Activated CD4-positive, CD25-positive, alpha-beta regulatory T cell (primary cell): ENCODE data around the gene GJA1.
"Not testable (repeated sequence)": the region's sequence is repeated elsewhere in the genome, so short reads cannot be mapped to it uniquely, and the experiment has no call there.

Experiments used
- DNase-seq, 4 experiments: peaks; one replicate each; lab custom pipeline; 2025; lab: John Stamatoyannopoulos, UW

Gene GJA1

DNA sequence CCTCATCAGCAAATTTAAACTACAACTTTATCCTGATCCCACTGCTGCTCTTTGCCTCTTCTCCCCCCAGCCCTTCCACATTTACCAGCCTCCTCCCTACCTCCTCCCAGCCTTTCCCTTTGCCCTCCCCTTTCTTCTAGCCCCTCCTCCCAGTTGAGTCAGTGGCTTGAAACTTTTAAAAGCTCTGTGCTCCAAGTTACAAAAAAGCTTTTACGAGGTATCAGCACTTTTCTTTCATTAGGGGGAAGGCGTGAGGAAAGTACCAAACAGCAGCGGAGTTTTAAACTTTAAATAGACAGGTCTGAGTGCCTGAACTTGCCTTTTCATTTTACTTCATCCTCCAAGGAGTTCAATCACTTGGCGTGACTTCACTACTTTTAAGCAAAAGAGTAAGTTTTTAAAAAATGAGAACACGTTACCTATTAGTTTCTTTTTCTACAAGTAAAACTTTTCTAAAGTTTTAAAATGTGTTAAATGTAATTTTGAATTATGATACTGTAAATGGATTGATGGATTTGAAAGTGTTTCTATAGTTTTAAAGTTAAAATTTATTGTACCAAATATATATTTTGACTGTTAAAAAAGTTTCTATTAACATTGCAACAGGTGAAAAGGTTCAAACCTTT lies at the start of gene GJA1:
GJA1 (plus strand) TSS at position 203 of the 626 bp plus-strand sequence. CDS start 11,202 bp downstream, outside the sequence.
- no peak for DNase-seq

GRCh38 chr6:121386551-121386950 lies 48.9 kb upstream of the GJA1 start:
- DNase-seq: not testable (repeated sequence)

GRCh38 chr6:121389419-121389818 lies 46.0 kb upstream of the GJA1 start:
- DNase-seq: no peak

- DNase-seq: no peak
Observed at GRCh38 chr6:121393731-121394505, 41.5 kb upstream of the GJA1 start.

DNA sequence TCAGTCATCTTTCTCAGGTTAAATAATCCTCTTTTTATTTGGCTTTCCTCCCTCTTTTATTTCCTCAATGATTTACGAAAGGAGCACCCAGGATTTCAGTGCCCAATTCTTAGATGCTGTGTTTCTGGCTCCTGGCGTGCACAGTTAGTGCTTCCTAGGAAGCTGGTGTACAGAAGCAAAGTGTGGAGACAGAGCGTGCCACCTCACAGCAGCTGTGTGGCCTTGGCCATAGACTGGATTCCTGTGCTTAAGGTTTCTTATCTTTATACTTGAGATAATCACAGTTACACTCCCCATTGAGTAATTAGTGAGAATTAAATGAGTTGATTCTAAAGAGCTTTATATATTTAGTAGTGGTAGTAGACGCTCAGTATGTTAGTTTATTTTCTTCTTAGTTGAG lies 39.7 kb upstream of the GJA1 start:
- DNase-seq: no peak

DNA sequence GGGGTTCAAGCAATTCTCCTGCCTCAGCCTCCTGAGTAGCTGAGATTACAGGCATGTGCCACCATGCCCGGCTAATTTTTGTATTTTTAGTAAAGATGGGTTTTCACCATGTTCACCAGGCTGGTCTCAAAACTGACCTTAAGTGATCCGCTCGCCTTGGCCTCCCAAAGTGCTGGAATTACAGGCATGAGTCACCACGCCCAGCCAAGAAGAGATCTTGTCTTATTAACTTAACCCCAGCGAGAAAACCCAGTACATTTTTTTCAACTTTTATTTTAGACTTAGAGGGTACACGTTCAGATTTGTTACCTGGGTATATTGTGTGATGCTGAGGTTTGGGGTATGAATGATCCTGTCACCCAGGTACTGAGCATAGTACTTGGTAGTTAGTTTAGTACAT lies 38.3 kb upstream of the GJA1 start:
- not testable (repeated sequence) for DNase-seq

GRCh38 chr6:121398127-121398526 lies 37.3 kb upstream of the GJA1 start:
- DNase-seq: no peak

DNA sequence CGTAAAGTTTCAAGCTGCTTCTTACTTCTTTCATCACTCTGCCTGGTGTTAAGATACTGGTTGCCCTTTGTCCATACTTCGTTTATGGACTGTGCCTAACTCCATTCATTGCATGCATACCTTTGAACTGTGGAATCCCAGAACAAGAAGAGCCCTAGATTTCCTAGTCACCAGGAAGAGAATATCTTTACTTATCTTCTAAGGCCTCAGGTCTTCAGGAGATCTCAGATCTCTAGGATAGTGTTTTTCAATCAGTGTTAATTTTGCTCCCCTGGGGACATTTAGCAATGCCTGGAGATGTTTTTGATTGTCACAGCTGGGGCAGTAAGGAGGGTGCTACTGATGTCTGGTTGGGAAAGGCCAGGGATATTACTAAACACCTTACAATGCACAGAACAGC lies 35.5 kb upstream of the GJA1 start:
- no peak for DNase-seq

DNA sequence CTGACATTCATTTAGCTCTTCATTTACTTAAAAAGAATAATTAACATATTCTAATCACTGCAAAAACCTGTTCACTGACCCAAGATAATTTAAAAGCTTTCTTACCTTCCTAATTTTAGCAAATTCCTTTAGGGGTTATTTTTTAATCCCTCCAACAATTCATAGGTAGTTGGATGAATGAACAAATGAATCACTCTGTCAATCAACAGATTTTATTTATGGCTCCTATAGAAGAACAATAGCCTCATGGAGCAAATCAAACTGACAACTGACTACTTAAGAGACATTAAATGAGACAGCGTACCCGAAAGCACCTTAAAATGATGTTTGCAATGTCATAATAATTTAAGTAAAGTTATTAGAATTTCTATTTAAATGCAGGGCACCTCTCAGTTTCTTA lies 31.5 kb upstream of the GJA1 start:
- no peak for DNase-seq

DNA sequence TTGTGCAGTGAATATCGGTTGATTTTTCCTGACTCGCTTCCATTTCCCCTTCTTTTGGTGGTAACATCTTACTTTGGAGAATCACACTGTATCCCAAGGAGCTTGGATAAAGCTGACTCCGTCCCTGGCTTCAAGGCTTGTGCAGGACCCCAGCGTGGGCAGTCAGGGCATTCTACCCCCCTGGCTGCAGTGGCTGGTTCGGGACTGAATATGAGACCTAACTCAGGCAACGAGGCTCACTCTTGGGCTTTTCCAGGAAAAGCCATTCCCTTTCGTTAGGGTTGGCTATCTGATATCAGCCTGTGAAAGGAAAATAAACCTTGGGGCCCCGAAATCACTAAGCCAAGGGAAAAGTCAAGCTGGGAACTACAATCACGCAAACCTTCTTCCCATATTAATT lies 30.1 kb upstream of the GJA1 start:
- DNase-seq: no peak

DNA sequence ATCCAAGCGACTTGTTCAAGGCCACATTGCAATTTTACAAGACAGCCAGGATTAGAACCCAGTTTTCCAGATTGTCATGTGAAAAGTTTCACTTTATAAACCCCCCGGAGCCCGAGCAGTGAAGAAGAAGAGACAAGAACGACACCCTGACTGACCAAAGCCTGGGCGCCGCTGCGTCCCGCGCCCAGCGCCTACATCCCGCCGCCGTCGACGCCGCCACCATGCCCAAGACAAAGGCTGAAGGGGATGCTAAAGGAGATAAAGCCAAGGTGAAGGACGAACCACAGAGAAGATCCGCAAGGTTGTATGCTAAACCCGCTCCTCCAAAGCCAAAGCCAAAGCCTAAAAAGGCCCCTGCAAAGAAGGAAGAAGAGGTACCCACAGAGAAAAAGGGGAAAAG lies 27.1 kb upstream of the GJA1 start:
- DNase-seq: no peak

DNA sequence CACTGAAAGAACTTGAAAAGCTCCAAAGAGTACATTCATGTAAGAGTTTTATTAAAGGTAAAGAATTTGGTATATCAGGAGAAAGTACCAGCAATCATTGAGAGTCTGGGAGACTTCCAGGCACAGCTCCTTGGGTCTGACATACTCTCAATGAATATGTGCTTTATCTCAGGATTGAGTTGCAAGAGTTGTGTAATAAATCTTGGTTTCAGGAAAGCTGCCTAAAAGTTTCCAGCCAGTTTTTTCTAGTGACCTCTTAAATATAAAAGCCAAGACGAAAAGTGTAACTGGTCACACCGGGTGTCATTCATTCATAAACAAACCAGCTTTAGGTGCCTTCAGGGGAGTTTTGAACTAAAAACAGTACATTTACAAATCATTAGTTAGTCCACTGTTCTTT lies 21.6 kb upstream of the GJA1 start:
- DNase-seq: no peak

- no peak for DNase-seq
Observed at GRCh38 chr6:121418346-121418745, 17.1 kb upstream of the GJA1 start.

DNA sequence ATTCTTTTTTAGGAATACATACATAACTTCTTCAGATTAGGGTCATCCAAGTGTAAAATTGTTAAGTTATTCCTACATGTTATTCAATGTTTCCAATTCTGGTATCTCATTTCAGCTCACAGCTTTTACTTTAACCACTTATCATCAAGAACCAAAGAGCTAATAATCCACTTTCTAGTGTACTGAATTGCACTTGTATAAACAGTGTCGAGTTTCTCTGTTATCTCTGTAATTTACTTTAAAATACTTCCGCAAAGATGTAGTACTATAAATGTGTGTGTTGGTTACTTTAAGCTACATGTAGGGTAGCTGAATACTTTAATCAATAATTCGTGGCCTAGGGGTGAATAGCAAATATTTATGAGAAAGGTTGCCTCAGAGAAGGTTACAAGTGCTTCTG lies 8.8 kb upstream of the GJA1 start:
- no peak for DNase-seq

GRCh38 chr6:121428872-121429756 lies 6.3 kb upstream of the GJA1 start:
- no peak for DNase-seq

DNA sequence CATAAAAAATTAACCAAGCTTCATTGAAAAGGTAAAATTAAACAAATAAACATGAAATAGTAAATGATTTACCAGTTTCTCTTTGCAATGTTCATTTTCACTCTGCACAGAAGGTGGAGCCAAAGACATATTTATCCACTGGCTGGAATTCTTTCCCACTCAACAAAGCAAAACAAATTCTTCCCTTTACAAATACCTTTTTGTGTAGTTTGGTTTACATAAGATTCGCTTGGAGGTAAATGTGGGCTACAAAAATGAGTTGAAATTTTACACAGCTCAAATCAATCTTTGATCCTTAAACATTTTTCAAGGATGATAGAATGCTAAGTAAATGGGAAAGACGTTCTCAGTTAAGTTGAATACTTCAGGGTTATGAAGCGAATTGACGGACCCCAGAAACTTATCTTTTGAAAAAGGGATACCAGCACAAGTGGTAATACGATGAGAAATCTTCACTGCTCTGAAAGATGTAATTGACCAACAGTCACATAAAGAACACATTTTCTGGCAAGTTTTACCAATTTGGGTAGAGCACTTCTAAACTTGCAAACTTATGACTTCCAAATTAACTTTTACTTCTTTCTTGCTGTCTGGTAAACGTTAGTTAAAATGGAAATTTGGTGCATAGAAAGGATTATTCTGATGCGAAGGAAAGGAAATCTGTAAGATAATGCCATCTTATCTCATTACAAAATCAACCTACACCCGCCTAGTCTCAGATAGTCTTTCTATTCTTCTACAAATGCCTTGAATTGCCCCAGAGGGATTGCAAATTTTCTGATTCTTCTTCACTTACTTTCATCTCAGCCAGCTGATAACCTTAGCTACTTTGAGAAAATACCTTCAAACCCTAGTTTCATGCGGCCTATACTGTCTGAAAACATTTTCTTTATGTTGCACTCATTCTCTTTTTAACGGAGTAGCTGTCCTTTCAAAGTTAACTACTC lies 4.7 kb upstream of the GJA1 start:
- no peak for DNase-seq

GRCh38 chr6:121431776-121432175 lies 3.7 kb upstream of the GJA1 start:
- not testable (repeated sequence) for DNase-seq

DNA sequence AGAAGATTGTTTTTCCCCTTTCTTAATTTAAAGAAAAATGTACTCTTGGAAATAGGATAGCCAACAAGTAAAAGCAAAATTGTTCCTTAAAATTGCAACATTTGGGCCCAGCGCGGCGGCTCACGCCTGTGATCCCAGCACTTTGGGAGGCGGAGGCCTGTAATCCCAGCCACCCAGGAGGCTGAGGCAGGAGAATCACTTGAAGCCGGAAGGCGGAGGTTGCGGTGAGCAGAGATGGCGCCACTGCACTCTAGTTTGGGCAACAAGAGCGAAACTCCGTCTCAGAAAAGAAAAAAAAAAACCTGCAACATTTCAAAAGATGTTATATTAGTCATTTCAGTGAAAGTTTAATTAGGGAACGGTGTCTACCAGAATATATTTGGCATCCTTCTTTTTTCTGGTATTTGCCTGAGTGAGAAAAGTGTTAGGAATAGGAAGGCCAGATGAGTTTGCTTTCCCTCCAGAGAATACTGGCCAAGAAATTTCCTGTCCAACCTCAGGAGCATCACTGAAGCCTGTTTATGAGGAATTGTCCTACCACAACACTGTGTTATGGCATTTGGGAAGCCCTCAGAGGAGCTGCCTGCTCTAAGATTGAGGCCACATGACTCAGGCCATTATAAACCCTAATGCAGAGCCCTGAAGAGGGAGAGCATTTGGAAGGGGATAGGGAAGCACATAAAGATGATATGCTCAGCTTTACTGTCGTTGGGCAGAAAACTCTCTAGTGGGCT lies 1.2 kb upstream of the GJA1 start:
- DNase-seq: no peak

GRCh38 chr6:121436274-121436857 lies 920 bp downstream of the GJA1 start:
- DNase-seq: no peak
